ENCODE results near the gene CDHR3. TPM values are rescaled to one million over a fixed set of nuclear protein-coding genes. Genes with fewer than 3 reads are reported as not detected.
A peak's percentile ranks its signal among the peaks of the same experiment; 100 is the strongest.

Gene CDHR3
- total RNA-seq, 1 experiment from 2014 or later, result 1.2 TPM

- DNase-seq (ENCODE audit: low read depth), result no peak
These were observed 63.0 kb downstream of the CDHR3 start for GRCh38 chr7:106026101-106026500.

- no peak for DNase-seq (ENCODE audit: low read depth)
These were observed 66.4 kb downstream of the CDHR3 start for GRCh38 chr7:106029451-106029850.

- no peak for DNase-seq (ENCODE audit: low read depth)
These were observed 66.9 kb downstream of the CDHR3 start for GRCh38 chr7:106029941-106030340.

GRCh38 chr7:106031300-106032035 is 68.4 kb downstream of the CDHR3 start:
- no peak for DNase-seq (ENCODE audit: low read depth)

- no peak for DNase-seq (ENCODE audit: low read depth)
These were observed 69.2 kb downstream of the CDHR3 start for GRCh38 chr7:106032295-106032694.

GRCh38 chr7:106033735-106034134 is 70.7 kb downstream of the CDHR3 start:
- DNase-seq (ENCODE audit: low read depth), result no peak

- DNase-seq (ENCODE audit: low read depth), result no peak
These were observed 71.3 kb downstream of the CDHR3 start for GRCh38 chr7:106034383-106034782.

- DNase-seq (ENCODE audit: low read depth), result no peak
These were observed 72.5 kb downstream of the CDHR3 start for GRCh38 chr7:106035568-106035967.

GRCh38 chr7:106036004-106036403 is 72.9 kb downstream of the CDHR3 start:
- DNase-seq (ENCODE audit: low read depth), result no peak

GRCh38 chr7:106037489-106038176 is 74.6 kb downstream of the CDHR3 start:
- DNase-seq (ENCODE audit: low read depth), result no peak

- DNase-seq (ENCODE audit: low read depth), result no peak
These were observed 75.2 kb downstream of the CDHR3 start for GRCh38 chr7:106038289-106038688.

GRCh38 chr7:106038916-106039315 is 75.9 kb downstream of the CDHR3 start:
- no peak for DNase-seq (ENCODE audit: low read depth)

- DNase-seq (ENCODE audit: low read depth), result no peak
These were observed 76.5 kb downstream of the CDHR3 start for GRCh38 chr7:106039486-106040060.

- peak; percentile 58 for DNase-seq (ENCODE audit: low read depth)
These were observed 78.2 kb downstream of the CDHR3 start for GRCh38 chr7:106041140-106041717.

GRCh38 chr7:106042196-106042611 is 79.1 kb downstream of the CDHR3 start:
- DNase-seq (ENCODE audit: low read depth), result no peak

GRCh38 chr7:106045139-106045538 is 82.1 kb downstream of the CDHR3 start:
- DNase-seq (ENCODE audit: low read depth), result no peak

GRCh38 chr7:106045586-106045985 is 82.5 kb downstream of the CDHR3 start:
- peak; percentile 39 for DNase-seq (ENCODE audit: low read depth)

GRCh38 chr7:106047184-106047583 is 84.1 kb downstream of the CDHR3 start:
- DNase-seq (ENCODE audit: low read depth), result no peak

GRCh38 chr7:106047818-106048705 is 85.0 kb downstream of the CDHR3 start:
- DNase-seq (ENCODE audit: low read depth), result no peak

GRCh38 chr7:106048706-106049020 is 85.6 kb downstream of the CDHR3 start:
- DNase-seq (ENCODE audit: low read depth), result no peak

- no peak for DNase-seq (ENCODE audit: low read depth)
These were observed 86.2 kb downstream of the CDHR3 start for GRCh38 chr7:106049139-106049752.

Measured in LHCN-M2 (cell line).